Measurements from ENCODE around the gene CREB5. TPM values are rescaled to one million over a fixed set of nuclear protein-coding genes. Genes with fewer than 3 reads are reported as not detected.

Gene CREB5
- total and polyA plus RNA-seq, 3 donors from 2014 or later = 2.0 to 2.9 (median 2.9) TPM

GRCh38 chr7:28855538-28856217 is 443.4 kb downstream of the CREB5 start:
- Histone ChIP-seq H3K27me3 (no peaks in the 10 kb centered on the region), H3K4me3 (no peak overlapping the region), H3K27ac (no peak overlapping the region), H3K9me3 (no peaks in the 10 kb centered on the region), H3K4me1 (no peaks in the 10 kb centered on the region), H3K36me3 (ENCODE audit: low read depth, missing control alignments) (no peaks in the 10 kb centered on the region)
- no peak for DNase-seq
- no peak for TF ChIP-seq CTCF (IDR thresholded peaks at IDR 0.05)
- no peak for TF ChIP-seq POLR2A (IDR thresholded peaks at IDR 0.05)
- WGBS, 2 donors = 70 to 87% methylated on average over 4 of the region's 4 CpGs
- intact Hi-C loops (cut with DNase I; ENCODE audit: low total_unique reads) = loop anchor here (10.0 kb wide), 1 partner anchor 221 kb away; no protein-coding TSS in a partner anchor

GRCh38 chr7:28856656-28857055 is 444.3 kb downstream of the CREB5 start:
- Histone ChIP-seq H3K4me1 (no peaks in the 10 kb centered on the region), H3K27me3 (no peaks in the 10 kb centered on the region), H3K4me3 (no peak overlapping the region), H3K36me3 (ENCODE audit: low read depth, missing control alignments) (no peaks in the 10 kb centered on the region), H3K27ac (no peak overlapping the region), H3K9me3 (no peaks in the 10 kb centered on the region)
- DNase-seq = no peak
- TF ChIP-seq POLR2A (IDR thresholded peaks at IDR 0.05) = no peak
- no peak for TF ChIP-seq CTCF (IDR thresholded peaks at IDR 0.05)
- intact Hi-C loops (cut with DNase I; ENCODE audit: low total_unique reads) = loop anchor here (10.0 kb wide), 1 partner anchor 222 kb away; no protein-coding TSS in a partner anchor
- 74 to 81% methylated on average over 5 of the region's 5 CpGs for WGBS, 2 donors

- no peaks in the 10 kb centered on the region for H3K36me3 ChIP-seq (ENCODE audit: low read depth, missing control alignments)
- H3K27ac ChIP-seq = no peak overlapping the region
- no peaks in the 10 kb centered on the region for H3K9me3 ChIP-seq
- intact Hi-C loops (cut with DNase I; ENCODE audit: low total_unique reads) = loop anchor here (10.0 kb wide), 1 partner anchor 223 kb away; no protein-coding TSS in a partner anchor
- H3K4me3 ChIP-seq = no peak overlapping the region
- no peaks in the 10 kb centered on the region for H3K27me3 ChIP-seq
- WGBS, 2 donors = 75 to 93% methylated on average over 1 of the region's 1 CpG
- TF ChIP-seq CTCF (IDR thresholded peaks at IDR 0.05) (no peak), POLR2A (IDR thresholded peaks at IDR 0.05) (no peak)
- H3K4me1 ChIP-seq = no peaks in the 10 kb centered on the region
- no peak for DNase-seq
These were observed 445.9 kb downstream of the CREB5 start for GRCh38 chr7:28858206-28858605.

- no peak overlapping the region for H3K27ac ChIP-seq
- no peaks in the 10 kb centered on the region for H3K9me3 ChIP-seq
- TF ChIP-seq CTCF (IDR thresholded peaks at IDR 0.05) = no peak
- TF ChIP-seq POLR2A (IDR thresholded peaks at IDR 0.05) = no peak
- intact Hi-C loops (cut with DNase I; ENCODE audit: low total_unique reads) = loop anchor here (10.0 kb wide), 1 partner anchor 224 kb away; no protein-coding TSS in a partner anchor
- no peak overlapping the region for H3K4me3 ChIP-seq
- no peaks in the 10 kb centered on the region for H3K36me3 ChIP-seq (ENCODE audit: low read depth, missing control alignments)
- no peaks in the 10 kb centered on the region for H3K27me3 ChIP-seq
- 88 to 89% methylated on average over 5 to 6 of the region's 6 CpGs for WGBS, 2 donors
- H3K4me1 ChIP-seq = no peaks in the 10 kb centered on the region
- no peak for DNase-seq
These were observed 446.6 kb downstream of the CREB5 start for GRCh38 chr7:28858895-28859294.

- DNase-seq = no peak
These were observed 449.5 kb downstream of the CREB5 start for GRCh38 chr7:28861825-28862224.

More at GRCh38 chr7:28861825-28862224, 449.5 kb downstream of the CREB5 start:
- intact Hi-C loops (cut with DNase I; ENCODE audit: low total_unique reads) = no loop called here
- no peak overlapping the region for H3K4me3 ChIP-seq
- WGBS, 2 donors = 85 to 97% methylated on average over 4 of the region's 4 CpGs
- no peak overlapping the region for H3K27ac ChIP-seq
- TF ChIP-seq POLR2A (IDR thresholded peaks at IDR 0.05) = no peak
- no peak for TF ChIP-seq CTCF (IDR thresholded peaks at IDR 0.05)
- no peaks in the 10 kb centered on the region for H3K4me1 ChIP-seq
- H3K27me3 ChIP-seq = no peaks in the 10 kb centered on the region
- H3K36me3 ChIP-seq (ENCODE audit: low read depth, missing control alignments) = no peaks in the 10 kb centered on the region
- no peaks in the 10 kb centered on the region for H3K9me3 ChIP-seq
